CD4-positive, alpha-beta T cell treated with Interleukin-1 beta for 1 hour (primary cell): ENCODE results near the gene CCDC177.

Source experiments
- DNase-seq, 2 donors: peaks; one replicate each; pipeline ENCODE4 v3.0.0-alpha.2; 2020 to 2022

Gene CCDC177

DNA sequence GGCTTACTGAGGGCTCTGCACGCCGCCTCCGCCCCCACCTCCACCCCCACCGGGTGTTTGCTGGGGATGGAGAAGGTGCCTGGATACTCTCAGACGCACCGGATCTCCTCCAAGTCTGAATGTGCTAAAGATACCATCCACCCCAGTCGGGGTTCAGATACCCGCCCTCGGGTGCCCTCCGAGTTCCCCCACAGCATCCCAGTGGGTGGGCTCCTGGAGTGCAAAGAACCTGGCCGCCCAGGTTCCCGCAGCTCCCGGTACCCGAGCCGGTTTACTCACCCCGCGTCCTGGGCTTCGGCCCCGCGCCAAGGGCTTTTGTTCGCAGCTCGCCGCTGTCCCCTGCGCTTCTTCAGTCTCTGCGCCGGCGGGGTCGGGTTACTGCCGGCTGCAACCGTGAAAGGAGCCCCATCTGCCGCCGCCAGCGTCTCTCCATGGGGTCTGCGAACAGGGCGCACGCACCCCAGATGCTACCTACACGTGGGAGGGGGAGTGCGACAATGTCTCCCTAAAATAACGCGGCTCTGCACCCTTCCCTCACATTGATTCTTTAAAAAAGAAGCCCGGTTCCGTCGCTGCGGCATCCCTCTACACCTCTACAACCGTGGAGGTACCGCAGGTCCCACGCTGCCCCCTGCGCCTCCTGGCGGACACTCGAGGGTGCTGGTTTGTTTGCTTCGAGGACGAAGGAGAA lies at the start of gene CCDC177:
CCDC177 (minus strand) TSS at position 609 of the 691 bp plus-strand sequence. CDS start 1,249 bp downstream, outside the sequence.
- peak; percentile 68 to 70 for DNase-seq

DNA sequence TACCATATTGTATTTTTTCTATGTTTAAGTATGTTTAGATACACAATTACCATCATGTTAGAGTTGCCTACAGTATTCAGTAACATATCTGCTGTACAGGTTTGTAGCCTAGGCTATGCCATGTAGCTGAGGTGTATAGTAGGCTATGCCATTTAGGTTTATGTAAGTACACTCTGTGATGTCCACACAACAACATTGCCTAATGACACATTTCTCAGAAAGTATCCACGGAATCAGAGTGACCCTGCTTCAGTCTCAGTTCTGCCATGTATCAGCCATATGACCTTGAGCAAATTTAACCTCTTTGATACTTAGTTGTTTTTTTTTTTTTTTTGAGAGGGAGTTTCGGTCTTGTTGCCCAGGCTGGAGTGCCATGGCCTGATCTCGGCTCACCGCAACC lies 49.5 kb upstream of the CCDC177 start:
- DNase-seq: no peak

DNA sequence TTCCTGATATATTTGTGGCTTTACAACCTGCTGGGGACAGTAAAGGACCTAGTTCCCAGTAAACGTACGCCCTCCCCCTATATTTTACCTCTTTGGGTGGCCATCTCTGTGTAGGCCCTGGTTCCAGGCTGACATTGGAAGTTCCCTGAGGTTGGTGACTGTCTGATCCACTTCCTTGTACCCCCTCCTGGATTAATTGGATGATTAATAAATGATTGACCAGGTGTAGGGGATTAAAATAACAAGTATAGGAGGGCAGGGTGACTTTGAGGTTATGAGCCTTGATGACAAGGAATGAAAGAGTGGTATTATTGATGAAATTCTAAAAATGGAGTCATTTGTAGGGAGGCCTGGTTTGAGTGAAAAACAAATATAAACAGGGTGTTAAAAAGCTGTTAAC lies 46.3 kb upstream of the CCDC177 start:
- DNase-seq: no peak

DNA sequence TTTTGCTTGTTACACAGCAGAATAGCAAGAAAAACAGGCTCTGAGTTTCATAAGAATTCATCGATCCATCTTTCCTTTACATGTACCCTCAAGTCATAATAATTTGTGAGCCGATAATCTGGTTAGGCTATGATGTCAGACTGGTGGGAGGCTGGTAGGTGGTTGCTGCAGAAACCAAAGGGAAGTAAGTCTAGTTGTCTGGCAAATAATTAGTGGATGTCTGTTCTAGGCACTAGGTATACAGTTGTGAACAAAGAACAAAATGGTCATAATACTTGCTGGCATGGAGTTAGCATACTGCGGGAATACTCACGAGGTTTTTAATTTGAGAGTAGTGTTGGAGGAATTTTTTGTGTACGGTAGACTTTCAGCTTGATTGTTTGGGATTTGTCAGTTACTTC lies 45.5 kb upstream of the CCDC177 start:
- DNase-seq: no peak

DNA sequence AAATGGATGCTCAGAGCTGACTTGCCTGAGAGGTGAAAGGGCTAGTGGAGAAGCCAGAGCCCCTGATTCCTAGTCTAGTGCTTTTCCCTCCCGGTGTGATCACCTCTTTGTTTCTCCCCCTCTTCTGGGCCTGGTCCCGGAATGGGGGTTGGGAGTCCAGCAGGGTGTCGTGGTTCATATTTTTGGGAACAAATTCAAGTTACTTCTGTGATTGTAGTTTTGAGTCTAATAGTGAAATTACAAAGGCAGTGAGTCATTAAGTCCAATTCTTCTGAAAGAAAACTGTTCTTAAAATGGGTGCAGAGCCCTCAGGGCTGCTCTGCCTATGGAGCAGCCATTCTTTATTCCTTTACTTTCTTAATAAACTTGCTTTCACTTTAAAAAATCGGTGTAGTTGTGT lies 44.3 kb upstream of the CCDC177 start:
- no peak for DNase-seq

DNA sequence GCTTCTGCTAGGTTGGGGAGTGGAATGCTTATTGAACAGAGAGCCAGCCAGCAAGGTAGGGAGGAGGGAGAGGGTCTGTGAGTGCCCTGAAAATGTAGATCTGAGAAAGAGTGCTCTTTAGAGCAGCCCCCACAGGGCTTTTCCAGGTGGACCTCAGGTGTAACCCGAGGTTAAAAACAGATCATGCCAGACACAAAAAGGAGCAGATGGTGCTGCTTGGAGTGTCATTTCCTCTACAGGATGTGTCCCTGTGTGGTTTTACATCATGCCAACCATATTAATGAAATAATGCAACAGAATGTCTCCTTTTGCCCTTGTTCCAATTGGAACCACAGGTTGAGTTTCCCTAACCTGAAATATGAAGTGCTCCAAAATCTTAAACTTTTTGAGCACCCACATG lies 43.1 kb upstream of the CCDC177 start:
- peak in 1 of 2 donors; percentile 27 for DNase-seq

DNA sequence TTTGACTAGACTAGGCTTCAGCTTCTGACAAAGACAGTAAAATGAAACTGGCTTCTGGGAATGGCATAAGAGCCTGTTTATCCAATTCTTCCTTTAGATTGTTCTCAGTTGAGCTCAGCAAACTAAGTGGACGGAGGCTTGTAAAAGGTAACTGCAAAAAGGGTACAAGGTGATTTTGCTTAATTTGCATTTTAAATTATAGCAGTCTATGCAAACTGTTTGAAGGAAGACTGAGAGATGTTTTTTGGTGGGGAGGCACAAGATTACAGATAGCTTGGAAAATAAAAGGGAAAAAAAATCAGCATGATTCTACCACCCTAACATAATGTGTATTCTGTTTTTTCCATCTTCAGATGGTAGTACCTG lies 41.7 kb upstream of the CCDC177 start:
- no peak for DNase-seq

DNA sequence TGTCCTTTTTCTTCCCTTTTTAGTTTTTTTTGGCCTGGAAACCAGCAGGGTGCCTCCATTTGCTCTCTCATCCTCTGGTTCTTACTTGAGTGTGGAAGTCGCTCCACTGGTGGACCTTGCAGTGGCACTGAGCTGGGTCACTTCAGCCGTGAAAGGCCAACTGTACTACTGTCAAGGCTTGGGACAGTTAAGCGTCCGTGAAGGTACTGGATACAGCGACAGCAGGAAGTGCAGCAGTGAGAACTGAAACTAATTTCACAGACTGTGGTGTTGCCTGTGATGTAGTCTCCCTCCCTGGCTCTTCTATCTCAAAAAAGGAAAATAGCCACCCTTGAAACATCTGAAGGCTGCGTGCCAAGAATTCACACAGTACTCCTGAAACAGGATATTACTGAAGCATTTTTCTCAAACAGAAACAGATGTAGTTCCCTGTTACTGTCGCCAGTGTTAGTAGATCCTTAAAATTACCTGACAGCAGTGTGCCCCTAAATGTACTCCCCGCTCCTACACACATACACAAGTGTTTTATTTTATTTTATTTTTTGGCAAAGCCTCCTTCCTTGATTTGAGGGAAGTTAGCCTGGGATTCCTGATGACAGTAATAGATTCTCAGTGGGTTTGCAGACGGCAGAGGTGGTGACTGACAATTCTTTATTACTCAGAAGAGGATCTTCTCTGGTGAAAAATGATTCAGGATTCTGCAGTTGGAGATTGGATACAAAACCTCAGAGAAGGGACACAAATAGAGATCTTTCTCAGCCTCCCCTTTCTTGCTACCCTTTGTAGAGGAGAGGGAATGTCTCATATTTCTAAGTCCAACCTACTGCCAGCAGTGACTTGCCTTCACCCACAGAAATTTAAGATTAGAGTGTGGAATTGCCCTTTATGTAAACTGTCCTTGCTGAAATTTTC lies 41.1 kb upstream of the CCDC177 start:
- peak; percentile 60 to 64 for DNase-seq

DNA sequence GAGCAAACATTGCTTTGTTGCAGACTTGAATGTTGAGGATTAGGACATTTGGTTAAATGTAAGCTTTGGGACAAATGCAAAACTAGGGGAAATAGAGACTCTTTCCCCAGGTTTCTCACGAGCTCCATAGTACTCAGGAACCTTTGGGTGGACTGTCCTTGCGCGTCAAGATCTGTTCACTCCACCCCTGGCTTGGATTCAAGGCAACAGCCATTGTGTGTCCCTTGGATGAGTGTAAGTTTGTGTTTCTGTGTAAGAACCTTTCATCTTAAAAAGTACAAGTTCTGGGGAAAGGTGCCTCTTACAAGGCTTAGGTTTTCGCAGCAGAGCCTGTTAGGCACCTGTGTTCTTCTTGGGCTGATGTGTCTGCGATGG lies 40.4 kb upstream of the CCDC177 start:
- DNase-seq: no peak

DNA sequence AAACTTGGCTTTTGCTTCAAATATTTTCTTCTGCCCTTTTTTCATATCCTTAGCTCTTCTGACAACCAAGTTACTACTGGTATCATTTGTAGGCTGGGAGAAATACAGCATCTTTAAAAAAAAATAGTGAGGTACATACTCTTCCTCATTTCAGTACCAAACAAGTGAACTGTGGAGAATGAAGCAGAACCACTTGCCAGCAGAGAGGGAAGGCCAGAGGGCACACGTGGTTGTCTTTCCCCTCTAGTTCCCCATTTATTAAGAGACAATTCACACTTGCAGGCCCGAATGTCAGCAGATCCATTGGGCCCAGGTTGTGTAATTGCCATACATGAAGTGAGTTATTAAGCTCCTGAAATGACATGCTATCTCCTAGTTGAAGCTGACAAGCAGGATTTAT lies 39.9 kb upstream of the CCDC177 start:
- DNase-seq: peak; percentile 31 to 75

DNA sequence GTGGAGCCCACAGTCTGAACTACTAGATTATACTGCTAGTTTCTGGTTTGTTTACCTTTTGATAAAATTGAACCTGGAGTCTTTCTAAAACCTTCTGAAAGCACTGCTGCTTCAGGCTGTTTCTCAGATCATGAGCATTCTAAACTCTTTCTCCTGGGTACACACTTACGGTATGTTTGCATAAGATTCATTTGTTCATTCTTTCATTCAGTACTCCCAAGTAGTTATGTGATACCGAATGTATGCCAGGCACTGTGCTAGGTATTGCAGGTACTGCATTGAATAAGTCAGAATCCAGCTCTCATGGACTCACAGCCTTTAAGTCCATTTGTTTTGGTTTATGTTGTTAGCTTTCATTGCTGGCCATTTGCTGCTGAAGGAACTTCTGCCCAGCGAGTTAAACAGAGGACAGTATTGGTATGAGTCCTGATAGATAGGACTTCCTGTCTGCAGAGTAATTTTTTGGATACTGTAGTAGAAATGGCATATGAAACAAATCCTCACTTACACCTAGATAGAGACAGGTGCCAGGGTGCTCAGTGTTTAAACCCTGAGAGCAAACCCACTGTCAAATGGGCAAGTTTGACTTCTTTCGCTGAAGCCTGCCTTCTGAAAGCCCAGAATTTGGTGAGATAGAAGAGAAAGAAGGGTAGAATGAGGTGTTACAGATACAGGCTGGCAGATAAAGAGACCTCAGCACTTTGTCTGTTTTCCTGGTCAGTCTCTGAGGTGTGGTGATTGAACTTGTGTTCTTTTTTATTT lies 38.8 kb upstream of the CCDC177 start:
- DNase-seq: no peak

DNA sequence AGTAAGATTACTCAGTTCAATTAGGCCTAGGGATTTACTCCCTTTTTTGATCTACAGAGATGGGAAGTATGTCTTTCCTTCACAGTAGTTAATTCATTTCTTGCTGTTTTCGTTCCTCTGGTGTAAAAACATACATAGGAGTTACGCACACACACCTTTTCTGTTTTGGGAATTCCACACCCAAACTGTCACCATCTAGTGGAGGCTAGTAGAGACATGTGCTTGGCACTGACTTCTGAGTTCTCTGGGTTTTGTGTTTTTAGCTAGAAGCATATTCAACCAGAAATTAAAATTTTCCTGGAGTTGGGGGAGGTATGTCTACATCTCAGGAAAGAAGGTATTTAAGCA lies 38.1 kb upstream of the CCDC177 start:
- DNase-seq: peak in 1 of 2 donors; percentile 28

DNA sequence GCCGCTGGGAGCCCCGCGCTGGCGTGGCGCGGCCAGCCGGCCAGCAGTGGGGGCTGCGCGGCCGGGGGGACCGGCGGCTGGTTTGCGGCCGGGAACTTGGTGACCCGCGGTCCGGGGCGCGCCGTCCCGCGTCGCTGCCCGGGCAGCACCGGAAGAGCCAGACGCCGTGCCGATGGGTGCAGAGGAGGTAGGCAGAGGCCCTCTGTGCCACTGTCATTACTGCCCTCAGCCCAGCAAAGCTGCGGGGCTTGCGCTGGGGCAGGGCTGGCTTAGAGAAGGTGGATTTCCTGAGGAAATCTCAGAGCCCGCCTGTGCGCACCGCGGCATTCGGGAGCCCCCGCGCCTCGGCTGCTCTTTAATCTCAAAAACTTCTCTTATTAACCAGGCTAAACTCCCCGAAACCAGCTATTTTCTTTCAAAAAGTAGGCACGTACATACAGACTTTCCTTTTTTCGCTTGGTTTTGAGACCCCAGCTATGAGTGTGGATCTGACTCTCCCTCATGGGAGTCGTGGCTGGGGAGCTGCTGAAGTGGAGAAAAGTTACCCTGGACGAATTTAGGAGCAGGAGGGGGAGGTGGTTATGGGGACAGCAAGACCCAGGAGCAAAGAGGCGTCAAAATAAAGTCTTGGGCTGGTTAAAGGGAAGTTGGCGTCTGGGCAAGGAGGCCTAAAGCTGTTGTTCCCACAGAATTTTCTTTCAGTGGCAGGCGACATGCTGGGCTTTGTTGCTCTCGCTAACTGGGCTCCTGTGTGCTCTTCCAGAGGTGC lies 37.5 kb upstream of the CCDC177 start:
- DNase-seq: peak; percentile 44 to 51

DNA sequence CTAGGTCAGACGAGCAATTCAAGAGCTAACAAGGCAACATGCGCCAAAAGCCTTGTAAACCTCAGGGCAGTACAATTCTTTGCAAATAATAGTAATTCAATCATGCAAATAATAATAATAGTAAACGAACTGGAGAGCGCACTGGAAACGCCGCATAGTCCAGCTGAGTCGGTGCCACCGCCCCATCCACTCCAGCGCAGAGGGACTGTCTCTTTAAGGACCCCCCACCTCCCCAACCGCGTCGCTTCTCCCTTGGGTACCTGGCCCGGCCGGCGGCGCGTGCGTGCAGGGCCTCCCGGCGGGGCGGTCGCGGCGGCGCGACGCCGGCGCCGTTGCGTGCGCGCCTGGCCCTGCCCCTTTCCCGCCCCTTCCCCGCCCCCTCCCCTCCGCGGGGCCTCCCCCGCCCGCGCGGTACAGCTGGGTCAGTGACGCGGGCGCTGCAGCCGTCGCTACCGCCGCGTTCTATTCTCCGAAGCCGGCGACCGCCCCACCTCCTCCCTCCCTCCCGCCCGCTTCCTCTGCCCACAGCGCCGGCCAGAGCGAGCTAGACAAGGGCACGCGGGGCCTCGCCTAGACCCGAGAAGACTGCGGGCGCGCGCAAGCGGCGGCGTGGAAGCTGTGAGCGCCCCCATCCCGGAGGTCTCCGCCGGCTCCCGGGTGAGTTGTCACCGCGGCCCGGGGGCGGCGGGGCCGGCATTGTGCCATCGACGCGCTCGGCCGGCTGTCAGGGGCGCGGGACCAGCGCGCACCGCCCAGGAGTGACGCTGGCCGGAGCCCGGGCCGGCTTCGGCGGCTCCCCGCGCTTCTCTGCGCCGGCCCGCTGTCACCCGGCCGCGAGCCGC lies 36.7 kb upstream of the CCDC177 start, which contains the start of gene SUSD6:
SUSD6 (plus strand) TSS at position 425 of the 842 bp plus-strand sequence. CDS start 46,997 bp downstream, outside the sequence.
- peak; percentile 91 for DNase-seq

DNA sequence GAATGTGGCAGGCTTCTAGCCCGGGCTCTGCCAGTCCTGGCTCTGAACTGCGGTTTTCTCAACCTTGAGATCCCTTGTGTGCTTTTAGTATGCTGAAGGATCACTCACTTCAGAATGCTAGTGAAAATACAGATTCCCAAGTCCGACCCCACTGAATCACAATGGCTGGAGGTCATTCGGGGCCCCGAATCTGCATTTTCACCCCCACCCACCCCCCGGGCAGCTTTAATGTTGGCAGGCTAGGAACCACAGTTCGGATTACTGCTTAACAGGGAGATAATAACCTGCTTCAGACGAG lies 36.2 kb upstream of the CCDC177 start:
- no peak for DNase-seq

DNA sequence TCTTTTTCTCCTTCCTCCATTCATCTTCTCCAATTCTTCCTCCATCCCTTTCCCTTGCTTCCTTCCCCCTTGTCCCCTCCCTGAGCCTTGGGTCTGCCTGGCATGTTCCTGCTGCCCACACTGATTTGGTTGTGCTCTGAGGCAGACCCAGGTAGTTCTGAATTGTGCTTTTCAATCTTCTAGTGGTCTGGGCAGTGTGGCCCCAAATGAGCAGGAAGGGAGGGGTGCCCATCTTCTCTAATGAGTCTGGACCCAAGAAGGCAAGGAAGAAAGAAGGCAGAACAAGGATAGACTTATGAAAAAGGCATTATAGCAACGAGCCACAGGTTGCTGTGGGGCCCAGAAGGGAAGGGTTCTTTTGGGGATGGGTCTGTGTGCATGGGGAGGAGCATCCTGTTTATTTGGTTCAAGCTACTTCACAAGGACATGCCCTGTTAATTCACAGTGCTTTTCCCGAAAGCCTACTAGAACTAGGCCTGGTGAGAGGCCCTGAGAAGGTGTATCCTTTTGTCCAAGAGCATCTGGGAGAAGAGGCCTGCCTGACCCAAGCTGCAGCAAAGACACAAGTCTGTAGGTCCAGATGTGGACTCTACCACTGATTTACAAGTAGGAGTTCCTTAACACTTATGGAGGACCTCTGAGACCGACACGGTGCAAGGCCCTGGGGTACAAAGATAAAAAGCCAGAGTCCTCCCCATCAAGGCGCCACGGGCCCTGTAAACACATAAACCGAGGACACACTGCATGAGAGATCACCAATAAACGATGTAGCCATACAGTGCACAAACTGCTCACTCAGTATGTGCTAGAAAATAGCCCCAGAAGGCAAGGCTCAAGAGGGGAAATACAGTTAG lies 35.6 kb upstream of the CCDC177 start:
- no peak for DNase-seq

DNA sequence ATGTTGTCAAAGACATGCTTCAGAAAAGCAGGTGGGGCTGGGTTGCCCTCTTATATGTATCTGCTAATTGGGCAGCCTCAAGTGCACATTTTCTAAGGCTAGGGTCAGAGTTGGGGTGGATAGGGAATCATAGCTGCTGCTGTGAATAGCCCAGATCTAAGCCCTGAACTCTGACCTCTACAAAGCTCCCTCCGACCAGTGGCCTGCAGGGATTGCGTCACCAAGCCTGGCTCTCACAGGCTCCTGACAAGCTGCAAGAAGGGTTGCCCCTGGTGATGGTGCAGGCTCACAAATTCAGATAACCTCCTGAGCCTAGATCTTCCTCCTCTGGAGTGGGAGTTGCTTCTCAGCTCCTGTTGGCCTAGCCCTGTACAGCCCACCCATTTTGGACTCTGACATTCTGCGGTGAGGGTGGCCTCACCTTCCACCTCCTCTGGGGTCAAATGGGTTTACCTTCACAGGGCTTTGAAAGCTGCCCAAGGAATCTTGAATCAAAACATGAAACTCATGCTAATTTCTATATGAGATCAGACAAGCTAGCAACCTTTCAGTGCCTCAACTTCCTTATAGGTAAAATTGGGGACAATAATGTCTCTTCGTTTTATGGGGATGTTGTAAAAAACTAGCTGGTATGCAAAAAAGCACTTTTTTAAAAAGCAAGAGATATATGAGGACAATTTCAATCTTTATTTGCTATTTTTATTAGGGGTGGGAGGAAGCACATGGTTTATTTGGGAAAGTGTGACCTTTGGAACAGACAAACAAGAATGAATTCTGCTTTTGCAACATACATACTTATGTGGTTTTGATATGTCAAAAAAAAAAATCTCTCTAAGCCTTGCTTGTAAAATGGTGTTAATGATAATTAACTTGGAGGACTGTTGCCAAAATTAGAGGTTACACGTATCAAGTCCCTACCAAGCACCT lies 31.9 kb upstream of the CCDC177 start:
- DNase-seq: no peak

DNA sequence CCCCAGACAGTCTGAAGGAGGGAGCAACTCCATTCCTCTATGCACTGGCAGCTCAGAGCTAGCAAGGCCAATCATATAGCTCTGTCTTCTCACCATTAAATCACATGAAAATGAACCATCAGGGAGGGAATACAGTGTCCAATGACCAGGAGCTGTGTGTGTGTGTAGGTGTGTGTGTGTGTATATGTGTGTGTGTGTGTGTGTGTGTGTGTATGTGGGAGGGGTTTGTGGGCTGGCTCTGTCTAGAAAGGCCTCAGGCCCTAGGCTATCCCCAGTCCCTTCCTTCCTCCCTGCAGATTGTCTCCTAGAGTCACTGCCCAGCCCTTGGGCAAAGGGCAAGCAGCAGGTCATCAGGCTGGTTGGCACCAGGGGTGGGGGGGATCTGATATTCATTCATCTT lies 31.1 kb upstream of the CCDC177 start:
- DNase-seq: no peak

DNA sequence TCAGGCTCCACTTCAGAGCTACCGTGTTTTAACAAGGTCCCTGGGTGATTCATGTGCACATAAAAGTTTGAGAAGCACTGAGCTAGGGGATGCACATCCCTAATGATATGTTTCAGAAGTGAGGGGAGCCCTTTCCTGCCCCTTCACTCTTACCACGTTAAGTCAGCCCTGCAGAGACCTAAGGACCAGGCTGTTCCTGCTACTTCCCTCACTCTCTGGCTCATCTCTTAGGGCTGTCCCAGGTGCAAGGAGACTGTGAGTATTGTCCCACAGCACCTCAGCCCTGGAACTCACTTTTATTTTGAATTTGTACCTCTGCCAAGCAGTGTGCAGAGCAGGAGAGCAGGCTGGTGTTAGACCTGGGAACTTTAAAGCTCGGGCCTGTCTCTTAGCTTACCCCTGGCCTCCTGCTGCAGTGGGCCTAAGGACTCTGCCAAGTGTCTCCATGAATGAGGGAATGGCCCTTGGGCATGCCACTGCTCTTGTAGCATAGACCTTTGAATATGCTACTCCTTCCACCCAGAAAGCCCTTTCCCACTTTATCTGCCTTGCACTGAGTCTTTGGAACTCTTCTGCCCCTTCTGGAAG lies 25.7 kb upstream of the CCDC177 start:
- DNase-seq: no peak
